ENCODE measurements around the gene GSTP1.

DNA sequence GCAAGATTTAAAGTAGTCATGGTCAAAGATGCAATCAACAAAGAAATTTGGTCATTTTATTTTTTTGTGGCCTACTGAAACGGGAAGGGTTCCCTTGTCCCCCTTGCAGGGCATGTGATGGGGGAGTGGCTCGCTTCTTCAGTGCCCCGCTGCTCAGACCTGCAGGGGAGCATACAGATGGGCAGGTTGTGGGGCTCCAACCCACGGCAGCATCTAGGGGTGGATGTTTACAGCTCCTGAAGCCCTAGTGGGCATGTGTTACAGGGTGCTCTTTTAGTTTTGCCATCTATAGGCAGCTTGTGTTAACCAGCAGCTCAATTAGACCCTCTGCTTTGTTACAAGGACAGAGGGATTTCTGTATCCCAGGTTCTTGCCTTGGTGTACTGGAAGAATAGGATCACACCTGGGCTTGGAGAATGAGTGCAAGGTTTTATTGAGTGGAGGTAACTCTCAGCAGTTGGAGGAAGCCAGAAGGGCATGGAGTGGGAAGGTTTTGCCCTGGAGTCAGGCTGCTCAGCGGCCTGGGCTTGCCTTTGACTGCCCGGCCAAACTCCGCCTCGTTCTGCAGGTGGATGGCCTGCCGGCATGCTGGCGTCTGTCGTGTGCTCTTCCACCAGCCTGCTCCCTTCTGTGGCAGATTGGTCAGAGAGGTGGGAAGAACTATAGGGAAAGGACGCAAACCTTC is 9.4 kb downstream of the GSTP1 start:
- TF ChIP-seq, protein P1, sequence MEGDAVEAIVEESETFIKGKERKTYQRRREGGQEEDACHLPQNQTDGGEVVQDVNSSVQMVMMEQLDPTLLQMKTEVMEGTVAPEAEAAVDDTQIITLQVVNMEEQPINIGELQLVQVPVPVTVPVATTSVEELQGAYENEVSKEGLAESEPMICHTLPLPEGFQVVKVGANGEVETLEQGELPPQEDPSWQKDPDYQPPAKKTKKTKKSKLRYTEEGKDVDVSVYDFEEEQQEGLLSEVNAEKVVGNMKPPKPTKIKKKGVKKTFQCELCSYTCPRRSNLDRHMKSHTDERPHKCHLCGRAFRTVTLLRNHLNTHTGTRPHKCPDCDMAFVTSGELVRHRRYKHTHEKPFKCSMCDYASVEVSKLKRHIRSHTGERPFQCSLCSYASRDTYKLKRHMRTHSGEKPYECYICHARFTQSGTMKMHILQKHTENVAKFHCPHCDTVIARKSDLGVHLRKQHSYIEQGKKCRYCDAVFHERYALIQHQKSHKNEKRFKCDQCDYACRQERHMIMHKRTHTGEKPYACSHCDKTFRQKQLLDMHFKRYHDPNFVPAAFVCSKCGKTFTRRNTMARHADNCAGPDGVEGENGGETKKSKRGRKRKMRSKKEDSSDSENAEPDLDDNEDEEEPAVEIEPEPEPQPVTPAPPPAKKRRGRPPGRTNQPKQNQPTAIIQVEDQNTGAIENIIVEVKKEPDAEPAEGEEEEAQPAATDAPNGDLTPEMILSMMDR (IDR thresholded peaks at IDR 0.05): no peak
- no peak for TF ChIP-seq POLR2A (IDR thresholded peaks at IDR 0.05; ENCODE audit: low read depth)
- TF ChIP-seq POLR2AphosphoS5 (IDR thresholded peaks at IDR 0.05): no peak
